ENCODE data around the gene CHMP6. TPM values are rescaled to one million over a fixed set of nuclear protein-coding genes. Genes with fewer than 3 reads are reported as not detected.

Gene CHMP6
- total and polyA plus RNA-seq, 9 of the 15 experiments (the other 6 are each of a cell fraction or from before 2014, with no cell fraction given): 0.25 to 30.4 (median 13.4) TPM

DNA sequence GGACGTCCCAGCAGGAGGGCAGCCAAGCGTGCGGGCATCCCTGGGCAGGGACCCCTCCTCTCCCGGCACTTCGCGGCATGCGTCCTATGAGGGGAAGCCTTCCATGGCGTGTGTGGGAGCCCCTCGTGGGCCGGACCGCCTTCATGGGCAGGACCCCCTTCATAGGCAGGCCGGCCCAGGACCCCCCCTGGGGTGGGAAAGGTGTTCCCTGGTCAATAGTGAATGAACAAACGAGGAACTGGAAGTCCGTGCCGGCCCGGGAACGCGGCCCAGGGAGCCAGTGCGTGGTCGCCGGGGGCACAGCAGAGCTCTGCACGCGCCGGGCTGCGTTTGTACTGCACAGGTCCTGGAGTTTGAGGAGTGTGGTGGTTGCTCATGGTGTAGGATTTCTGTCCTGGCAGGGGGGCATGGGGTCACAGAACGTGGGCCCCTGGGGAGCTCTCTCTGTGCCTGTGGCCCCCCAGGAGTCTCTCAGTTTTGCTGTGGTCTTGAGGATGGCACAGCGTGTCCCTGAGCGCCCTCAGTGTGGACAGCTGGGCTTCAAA is 57.3 kb downstream of the CHMP6 start (continued):
- TF ChIP-seq, protein P1, sequence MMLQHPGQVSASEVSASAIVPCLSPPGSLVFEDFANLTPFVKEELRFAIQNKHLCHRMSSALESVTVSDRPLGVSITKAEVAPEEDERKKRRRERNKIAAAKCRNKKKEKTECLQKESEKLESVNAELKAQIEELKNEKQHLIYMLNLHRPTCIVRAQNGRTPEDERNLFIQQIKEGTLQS (IDR thresholded peaks at IDR 0.05): no peak
- TF ChIP-seq, protein P1 (CRISPR knock-in tag; conservative IDR thresholded peaks at IDR 0.05): no peak
- TF ChIP-seq POLR2G (IDR thresholded peaks at IDR 0.05; ENCODE audit: low read depth, low read length) (0 out of 2 replicates have a peak, but pooled peaks have one; percentile 36), E2F1 (CRISPR knock-in tag; IDR thresholded peaks at IDR 0.05) (no peak), RBM17 (IDR thresholded peaks at IDR 0.05; ENCODE audit: borderline replicate concordance, low read depth, low read length) (no peak), XRCC3 (IDR thresholded peaks at IDR 0.05) (no peak), STAG1 (CRISPR knock-in tag; IDR thresholded peaks at IDR 0.05; ENCODE audit: borderline replicate concordance) (0 out of 2 replicates have a peak, but pooled peaks have one; percentile 4), C11orf30 (IDR thresholded peaks at IDR 0.05; ENCODE audit: low read depth) (no peak), SIRT6 (IDR thresholded peaks at IDR 0.05; ENCODE audit: low read depth, low read length) (no peak), SMARCA4 (IDR thresholded peaks at IDR 0.05) (no peak)
- TF ChIP-seq, protein P2, sequence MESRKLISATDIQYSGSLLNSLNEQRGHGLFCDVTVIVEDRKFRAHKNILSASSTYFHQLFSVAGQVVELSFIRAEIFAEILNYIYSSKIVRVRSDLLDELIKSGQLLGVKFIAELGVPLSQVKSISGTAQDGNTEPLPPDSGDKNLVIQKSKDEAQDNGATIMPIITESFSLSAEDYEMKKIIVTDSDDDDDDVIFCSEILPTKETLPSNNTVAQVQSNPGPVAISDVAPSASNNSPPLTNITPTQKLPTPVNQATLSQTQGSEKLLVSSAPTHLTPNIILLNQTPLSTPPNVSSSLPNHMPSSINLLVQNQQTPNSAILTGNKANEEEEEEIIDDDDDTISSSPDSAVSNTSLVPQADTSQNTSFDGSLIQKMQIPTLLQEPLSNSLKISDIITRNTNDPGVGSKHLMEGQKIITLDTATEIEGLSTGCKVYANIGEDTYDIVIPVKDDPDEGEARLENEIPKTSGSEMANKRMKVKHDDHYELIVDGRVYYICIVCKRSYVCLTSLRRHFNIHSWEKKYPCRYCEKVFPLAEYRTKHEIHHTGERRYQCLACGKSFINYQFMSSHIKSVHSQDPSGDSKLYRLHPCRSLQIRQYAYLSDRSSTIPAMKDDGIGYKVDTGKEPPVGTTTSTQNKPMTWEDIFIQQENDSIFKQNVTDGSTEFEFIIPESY (CRISPR knock-in tag; IDR thresholded peaks at IDR 0.05): 0 out of 2 replicates have a peak, but pooled peaks have one; percentile 30
